IMR-90 (cell line): ENCODE results near the gene SUSD6.

Source experiments
- POLR2A ChIP-seq: IDR thresholded peaks from 2 replicates; pipeline ENCODE4 v1.6.1; 2012; ENCODE audit warnings: mild to moderate bottlenecking, low read depth, low read length
- RAD21 ChIP-seq: IDR thresholded peaks from 2 replicates; pipeline ENCODE4 v1.6.1; 2012; ENCODE audit warnings: low read length, improper control_type of control experiment
- RCOR1 ChIP-seq: IDR thresholded peaks from 2 replicates; pipeline ENCODE4 v1.6.1; 2012; ENCODE audit warnings: mild to moderate bottlenecking, low read length, improper control_type of control experiment; ENCODE audit not compliant: insufficient replicate concordance
- SMC3 ChIP-seq: fragments of 150-350 bp; IDR thresholded peaks from 2 replicates; pipeline ENCODE4 v1.6.1; 2016; ENCODE audit warnings: low read depth, mild to moderate bottlenecking, antibody characterized with exemption, low read length, moderate library complexity
- TF ChIP-seq, protein P1 (sequence below): conservative IDR thresholded peaks from 2 replicates; pipeline ENCODE4 v1.5.1; 2012; ENCODE audit warnings: mild to moderate bottlenecking, low read depth, low read length, improper control_type of control experiment

GRCh38 chr14:69561893-69562292, 49.5 kb upstream of the SUSD6 start:
- TF ChIP-seq, protein P1, sequence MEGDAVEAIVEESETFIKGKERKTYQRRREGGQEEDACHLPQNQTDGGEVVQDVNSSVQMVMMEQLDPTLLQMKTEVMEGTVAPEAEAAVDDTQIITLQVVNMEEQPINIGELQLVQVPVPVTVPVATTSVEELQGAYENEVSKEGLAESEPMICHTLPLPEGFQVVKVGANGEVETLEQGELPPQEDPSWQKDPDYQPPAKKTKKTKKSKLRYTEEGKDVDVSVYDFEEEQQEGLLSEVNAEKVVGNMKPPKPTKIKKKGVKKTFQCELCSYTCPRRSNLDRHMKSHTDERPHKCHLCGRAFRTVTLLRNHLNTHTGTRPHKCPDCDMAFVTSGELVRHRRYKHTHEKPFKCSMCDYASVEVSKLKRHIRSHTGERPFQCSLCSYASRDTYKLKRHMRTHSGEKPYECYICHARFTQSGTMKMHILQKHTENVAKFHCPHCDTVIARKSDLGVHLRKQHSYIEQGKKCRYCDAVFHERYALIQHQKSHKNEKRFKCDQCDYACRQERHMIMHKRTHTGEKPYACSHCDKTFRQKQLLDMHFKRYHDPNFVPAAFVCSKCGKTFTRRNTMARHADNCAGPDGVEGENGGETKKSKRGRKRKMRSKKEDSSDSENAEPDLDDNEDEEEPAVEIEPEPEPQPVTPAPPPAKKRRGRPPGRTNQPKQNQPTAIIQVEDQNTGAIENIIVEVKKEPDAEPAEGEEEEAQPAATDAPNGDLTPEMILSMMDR = no peak
- no peak for TF ChIP-seq RAD21
- no peak for TF ChIP-seq SMC3
- TF ChIP-seq POLR2A = no peak
- no peak for TF ChIP-seq RCOR1
